GM12864 (cell line): ENCODE results near the gene TRMT61B.

Experiments
- DNase-seq: peaks from one replicate; pipeline ENCODE4 v3.0.0-alpha.2; 2011; ENCODE audit warnings: low read depth
- H3K4me3 ChIP-seq: 2 replicates; pipeline ENCODE4 v1.5.1; 2011; ENCODE audit warnings: mild to moderate bottlenecking, low read depth, low read length, control low read depth
- CTCF ChIP-seq: IDR thresholded peaks from 2 replicates; pipeline ENCODE4 v1.5.1; 2011; ENCODE audit warnings: low read depth, mild to moderate bottlenecking, moderate library complexity, low read length, control low read depth, inconsistent platforms; ENCODE audit errors: missing control alignments

The TRMT61B gene

GRCh38 chr2:28869494-28870145 lies 489 bp downstream of the TRMT61B start:
- no peak for TF ChIP-seq CTCF
- H3K4me3 ChIP-seq: peak overlapping the region; percentile 62
- no peak for DNase-seq

- peak overlapping the region; percentile 62 for H3K4me3 ChIP-seq
- no peak for DNase-seq
- TF ChIP-seq CTCF: no peak
These were observed 1.5 kb downstream of the TRMT61B start for GRCh38 chr2:28868611-28869010.

GRCh38 chr2:28855977-28856376 lies 14.1 kb downstream of the TRMT61B start:
- no peak for DNase-seq
- no peak for TF ChIP-seq CTCF
- no peak overlapping the region for H3K4me3 ChIP-seq

GRCh38 chr2:28855193-28855592 lies 14.9 kb downstream of the TRMT61B start:
- DNase-seq: no peak
- no peak for TF ChIP-seq CTCF
- no peak overlapping the region for H3K4me3 ChIP-seq

- no peak for DNase-seq
- TF ChIP-seq CTCF: no peak
- H3K4me3 ChIP-seq: no peak overlapping the region
These were observed 28.1 kb downstream of the TRMT61B start for GRCh38 chr2:28842042-28842441.

- H3K4me3 ChIP-seq: no peak overlapping the region
- no peak for TF ChIP-seq CTCF
- no peak for DNase-seq
These were observed 31.1 kb downstream of the TRMT61B start for GRCh38 chr2:28838971-28839370.

GRCh38 chr2:28835781-28836180 lies 34.3 kb downstream of the TRMT61B start:
- no peak for TF ChIP-seq CTCF
- DNase-seq: no peak

More at GRCh38 chr2:28835781-28836180, 34.3 kb downstream of the TRMT61B start:
- no peak overlapping the region for H3K4me3 ChIP-seq
